Esophagus squamous epithelium (tissue), 4 donors: ENCODE measurements around the gene HLA-DOB.

Experiments
- CTCF ChIP-seq, 6 experiments: fragments of 450-650 bp in 4 of 6; fragments of 200-600 bp in 2 of 6; sonication (generic) in 2 of 6; IDR thresholded peaks; one replicate each; pipeline ENCODE4 v1.5.1; 2016 to 2019; ENCODE audit warnings: antibody characterized with exemption in 6 of 6, mild to moderate bottlenecking in 4 of 6, moderate library complexity in 4 of 6
- POLR2A ChIP-seq, 4 donors: fragments of 450-650 bp; IDR thresholded peaks; one replicate each; pipeline ENCODE4 v1.6.1; 2017; ENCODE audit warnings: antibody characterized with exemption in 4 of 4, mild to moderate bottlenecking in 4 of 4, moderate library complexity in 3 of 4

GRCh38 chr6:32842690-32843089, 25.9 kb upstream of the HLA-DOB start:
- no peak for TF ChIP-seq CTCF (IDR thresholded peaks at IDR 0.05)
- no peak for TF ChIP-seq POLR2A (IDR thresholded peaks at IDR 0.05)
